ENCODE data around the gene ZNF473.

- TF ChIP-seq CTCF (conservative IDR thresholded peaks at IDR 0.05; ENCODE audit: low read length) (peak; percentile 66), EZH2phosphoT487 (IDR thresholded peaks at IDR 0.05; ENCODE audit: borderline replicate concordance, low read depth, low read length) (no peak)
Observed at GRCh38 chr19:50008532-50008931, 17.3 kb upstream of the ZNF473 start.
